ENCODE data around the gene SOD1.

The SOD1 gene

DNA sequence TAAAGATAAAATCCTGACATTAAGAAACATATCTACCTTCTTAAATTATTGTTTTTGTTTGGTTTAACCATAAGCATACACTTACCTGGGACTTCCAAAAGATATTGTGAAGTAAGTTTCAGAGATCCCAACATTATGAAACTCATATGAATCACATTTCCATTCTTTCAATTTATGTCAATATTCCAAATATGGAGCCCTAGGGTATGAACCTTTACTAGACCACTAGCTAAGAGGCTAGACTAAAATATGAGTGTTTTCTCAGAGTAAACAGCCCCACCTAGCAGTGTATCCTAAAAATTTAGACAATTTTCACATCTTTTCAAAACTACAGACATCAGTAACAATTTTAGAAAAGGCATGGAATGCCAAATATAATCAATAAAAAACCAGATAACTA is 48.0 kb downstream of the SOD1 start:
- H3K4me3 ChIP-seq (ENCODE audit: low read depth, low read length), result no peak overlapping the region
- ChIA-PET CTCF (no interaction called here), POLR2A (no interaction called here)
- H3K9me3 ChIP-seq (ENCODE audit: control insufficient read depth, insufficient read depth, low read depth, low read length), result no peaks in the 10 kb centered on the region
- peaks cover 15% of the 10 kb centered on the region; the same call in 1 of the 2 replicates for H3K4me1 ChIP-seq (ENCODE audit: control insufficient read depth, insufficient read depth, low read length)
- no peak for TF ChIP-seq ZSCAN16 (tag by site-specific recombination; IDR thresholded peaks at IDR 0.05)
- TF ChIP-seq ZNF404 (tag by site-specific recombination; IDR thresholded peaks at IDR 0.05), result no peak
- TF ChIP-seq ZNF692 (tag by site-specific recombination; IDR thresholded peaks at IDR 0.05), result no peak
- no peak for TF ChIP-seq ZNF560 (tag by site-specific recombination; IDR thresholded peaks at IDR 0.05; ENCODE audit: borderline replicate concordance)
- TF ChIP-seq ZBTB21 (tag by site-specific recombination; IDR thresholded peaks at IDR 0.05), result no peak
- TF ChIP-seq WT1 (tag by site-specific recombination; IDR thresholded peaks at IDR 0.05), result no peak
- no peak for TF ChIP-seq ZIC2 (tag by site-specific recombination; IDR thresholded peaks at IDR 0.05)
- TF ChIP-seq, protein P1, sequence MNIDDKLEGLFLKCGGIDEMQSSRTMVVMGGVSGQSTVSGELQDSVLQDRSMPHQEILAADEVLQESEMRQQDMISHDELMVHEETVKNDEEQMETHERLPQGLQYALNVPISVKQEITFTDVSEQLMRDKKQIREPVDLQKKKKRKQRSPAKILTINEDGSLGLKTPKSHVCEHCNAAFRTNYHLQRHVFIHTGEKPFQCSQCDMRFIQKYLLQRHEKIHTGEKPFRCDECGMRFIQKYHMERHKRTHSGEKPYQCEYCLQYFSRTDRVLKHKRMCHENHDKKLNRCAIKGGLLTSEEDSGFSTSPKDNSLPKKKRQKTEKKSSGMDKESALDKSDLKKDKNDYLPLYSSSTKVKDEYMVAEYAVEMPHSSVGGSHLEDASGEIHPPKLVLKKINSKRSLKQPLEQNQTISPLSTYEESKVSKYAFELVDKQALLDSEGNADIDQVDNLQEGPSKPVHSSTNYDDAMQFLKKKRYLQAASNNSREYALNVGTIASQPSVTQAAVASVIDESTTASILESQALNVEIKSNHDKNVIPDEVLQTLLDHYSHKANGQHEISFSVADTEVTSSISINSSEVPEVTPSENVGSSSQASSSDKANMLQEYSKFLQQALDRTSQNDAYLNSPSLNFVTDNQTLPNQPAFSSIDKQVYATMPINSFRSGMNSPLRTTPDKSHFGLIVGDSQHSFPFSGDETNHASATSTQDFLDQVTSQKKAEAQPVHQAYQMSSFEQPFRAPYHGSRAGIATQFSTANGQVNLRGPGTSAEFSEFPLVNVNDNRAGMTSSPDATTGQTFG (tag by site-specific recombination; IDR thresholded peaks at IDR 0.05; ENCODE audit: borderline replicate concordance), result no peak
- TF ChIP-seq, protein P2, sequence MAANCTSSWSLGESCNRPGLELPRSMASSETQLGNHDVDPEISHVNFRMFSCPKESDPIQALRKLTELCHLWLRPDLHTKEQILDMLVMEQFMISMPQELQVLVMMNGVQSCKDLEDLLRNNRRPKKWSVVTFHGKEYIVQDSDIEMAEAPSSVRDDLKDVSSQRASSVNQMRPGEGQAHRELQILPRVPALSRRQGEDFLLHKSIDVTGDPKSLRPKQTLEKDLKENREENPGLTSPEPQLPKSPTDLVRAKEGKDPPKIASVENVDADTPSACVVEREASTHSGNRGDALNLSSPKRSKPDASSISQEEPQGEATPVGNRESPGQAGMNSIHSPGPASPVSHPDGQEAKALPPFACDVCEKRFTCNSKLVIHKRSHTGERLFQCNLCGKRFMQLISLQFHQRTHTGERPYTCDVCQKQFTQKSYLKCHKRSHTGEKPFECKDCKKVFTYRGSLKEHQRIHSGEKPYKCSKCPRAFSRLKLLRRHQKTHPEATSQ (tag by site-specific recombination; IDR thresholded peaks at IDR 0.05), result no peak
- no peak for TF ChIP-seq ZBTB1 (tag by site-specific recombination; IDR thresholded peaks at IDR 0.05)
- TF ChIP-seq ZNF660 (tag by site-specific recombination; IDR thresholded peaks at IDR 0.05), result no peak
- no peak for TF ChIP-seq KLF1 (tag by site-specific recombination; IDR thresholded peaks at IDR 0.05)
- no peak for TF ChIP-seq ZBTB20 (tag by site-specific recombination; IDR thresholded peaks at IDR 0.05)
- TF ChIP-seq ZNF514 (tag by site-specific recombination; IDR thresholded peaks at IDR 0.05), result no peak
- TF ChIP-seq ZFHX2 (tag by site-specific recombination; conservative IDR thresholded peaks at IDR 0.05), result no peak
- no peak for TF ChIP-seq ZNF623 (tag by site-specific recombination; IDR thresholded peaks at IDR 0.05)
- peaks cover 14 to 19% of the 10 kb centered on the region in 2 experiments for H3K36me3 ChIP-seq (ENCODE audit: control insufficient read depth in 2 of 2, insufficient read depth in 1 of 2, low read length in 2 of 2)
- no peak overlapping the region for H3K27ac ChIP-seq (ENCODE audit: extremely low read depth, low read depth, low read length)

GRCh38 chr21:31708541-31708940 is 49.0 kb downstream of the SOD1 start:
- no peaks in the 10 kb centered on the region for H3K9me3 ChIP-seq (ENCODE audit: control insufficient read depth, insufficient read depth, low read depth, low read length)
- no peak overlapping the region for H3K4me3 ChIP-seq (ENCODE audit: low read depth, low read length)
- H3K27ac ChIP-seq (ENCODE audit: extremely low read depth, low read depth, low read length), result no peak overlapping the region
- POLR2A ChIA-PET, result no interaction called here
- H3K36me3 ChIP-seq (ENCODE audit: control insufficient read depth in 2 of 2, insufficient read depth in 1 of 2, low read length in 2 of 2), result peaks cover 5 to 8% of the 10 kb centered on the region in 2 experiments
- TF ChIP-seq ZNF214 (tag by site-specific recombination; IDR thresholded peaks at IDR 0.05; ENCODE audit: borderline replicate concordance) (no peak), ZBTB8A (tag by site-specific recombination; IDR thresholded peaks at IDR 0.05) (no peak), ZNF433 (tag by site-specific recombination; IDR thresholded peaks at IDR 0.05; ENCODE audit: low read depth) (no peak), ZBTB17 (tag by site-specific recombination; IDR thresholded peaks at IDR 0.05) (no peak), ZNF350 (tag by site-specific recombination; IDR thresholded peaks at IDR 0.05) (no peak), ELK4 (IDR thresholded peaks at IDR 0.05; ENCODE audit: borderline replicate concordance, low read depth, low read length) (no peak), WT1 (tag by site-specific recombination; IDR thresholded peaks at IDR 0.05) (no peak), ZNF768 (tag by site-specific recombination; IDR thresholded peaks at IDR 0.05) (no peak), TRIM28 (IDR thresholded peaks at IDR 0.05; ENCODE audit: borderline replicate concordance, low read length) (no peak)
- peaks cover 15% of the 10 kb centered on the region; the same call in 1 of the 2 replicates for H3K4me1 ChIP-seq (ENCODE audit: control insufficient read depth, insufficient read depth, low read length)
- CTCF ChIA-PET, result interaction anchor here (0.7 kb wide), 1 partner anchor 1607 kb away, joined by 3 read pairs; no protein-coding TSS in a partner anchor

Data from HEK293 (cell line).